ENCODE data around the gene ALAS1. TPM values are rescaled to one million over a fixed set of nuclear protein-coding genes. Genes with fewer than 3 reads are reported as not detected.

The ALAS1 gene
- total RNA-seq, 4 donors from 2014 or later, result 17.5 to 43.1 (median 32.2) TPM

Other genes starting within 250 kb of the ALAS1 start
- not detected for gene GPR62, start 242.8 kb upstream of the ALAS1 start, total RNA-seq
- 10 to 100 TPM; 25.5 to 46.7 (median 29.2) TPM for gene PCBP4, start 230.7 kb upstream of the ALAS1 start, total RNA-seq
- gene ABHD14B, start 224.1 kb upstream of the ALAS1 start, total RNA-seq, result 10 to 100 TPM; 35.0 to 69.4 (median 51.9) TPM
- gene ABHD14A, start 223.1 kb upstream of the ALAS1 start, total RNA-seq, result 10 to 100 TPM in 1 of 4 donors, 1 to 10 TPM in 3; 2.2 to 14.8 (median 5.0) TPM
- gene ACY1, start 214.6 kb upstream of the ALAS1 start, total RNA-seq, result 10 to 100 TPM; 16.2 to 44.2 (median 30.5) TPM
- gene RPL29, start 202.3 kb upstream of the ALAS1 start, total RNA-seq, result 1,000 to 10,000 TPM; 1,729 to 2,645 (median 2,120) TPM
- gene DUSP7, start 141.6 kb upstream of the ALAS1 start, total RNA-seq, result 10 to 100 TPM; 54.6 to 96.3 (median 79.2) TPM
- 1 to 10 TPM; 1.6 to 4.9 (median 1.9) TPM for gene POC1A, start 43.7 kb upstream of the ALAS1 start, total RNA-seq
- under 1 TPM in 2 of 4 donors, not detected in 2; 0.19 to 0.61 TPM for gene TLR9, start 27.5 kb downstream of the ALAS1 start, total RNA-seq
- gene TWF2, start 41.0 kb downstream of the ALAS1 start, total RNA-seq, result 10 to 100 TPM; 39.3 to 60.2 (median 52.0) TPM
- gene PPM1M, start 47.6 kb downstream of the ALAS1 start, total RNA-seq, result 10 to 100 TPM; 10.4 to 28.6 (median 14.0) TPM
- 10 to 100 TPM; 49.5 to 60.3 (median 56.3) TPM for gene WDR82, start 80.5 kb downstream of the ALAS1 start, total RNA-seq
- gene GLYCTK, start 89.7 kb downstream of the ALAS1 start, total RNA-seq, result 1 to 10 TPM; 1.6 to 5.7 (median 3.5) TPM
- 1 to 10 TPM; 2.0 to 5.9 (median 5.0) TPM for gene DNAH1, start 118.2 kb downstream of the ALAS1 start, total RNA-seq
- 10 to 100 TPM; 62.5 to 95.5 (median 89.7) TPM for gene BAP1, start 211.8 kb downstream of the ALAS1 start, total RNA-seq
- gene PHF7, start 212.5 kb downstream of the ALAS1 start, total RNA-seq, result 10 to 100 TPM in 2 of 4 donors, 1 to 10 TPM in 2; 6.5 to 15.7 (median 10.9) TPM
- gene SEMA3G, start 246.9 kb downstream of the ALAS1 start, total RNA-seq, result 10 to 100 TPM; 17.9 to 49.8 (median 26.9) TPM

All from lower leg skin (tissue), 4 donors.